HCEC 1CT (cell line): ENCODE data around the gene NDC1.
"Not testable (repeated sequence)": the region's sequence is repeated elsewhere in the genome, so short reads cannot be mapped to it uniquely, and the experiment has no call there.

Source experiments
- DNase-seq: peaks from one replicate; pipeline ENCODE4 v3.0.0-alpha.2; 2017

NDC1 gene

DNA sequence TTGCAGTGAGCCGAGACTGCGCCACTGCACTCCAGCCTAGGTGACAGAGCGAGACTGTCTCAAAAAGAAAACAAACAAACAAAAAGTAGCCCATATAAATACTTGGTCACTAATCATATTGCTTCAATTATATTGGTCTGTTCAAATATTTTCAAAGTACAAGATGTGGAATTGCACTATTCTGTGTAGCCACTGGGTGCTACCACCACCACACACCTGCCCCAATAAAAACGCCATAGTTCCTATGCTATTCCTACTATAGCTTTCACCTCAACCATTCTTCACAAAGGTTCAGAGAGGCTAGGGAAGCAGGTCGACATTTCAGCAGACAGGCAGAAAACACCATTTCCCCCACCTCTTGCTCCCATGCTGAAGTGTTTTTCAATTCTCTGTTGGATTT is 16.7 kb downstream of the NDC1 start:
- no peak for DNase-seq

DNA sequence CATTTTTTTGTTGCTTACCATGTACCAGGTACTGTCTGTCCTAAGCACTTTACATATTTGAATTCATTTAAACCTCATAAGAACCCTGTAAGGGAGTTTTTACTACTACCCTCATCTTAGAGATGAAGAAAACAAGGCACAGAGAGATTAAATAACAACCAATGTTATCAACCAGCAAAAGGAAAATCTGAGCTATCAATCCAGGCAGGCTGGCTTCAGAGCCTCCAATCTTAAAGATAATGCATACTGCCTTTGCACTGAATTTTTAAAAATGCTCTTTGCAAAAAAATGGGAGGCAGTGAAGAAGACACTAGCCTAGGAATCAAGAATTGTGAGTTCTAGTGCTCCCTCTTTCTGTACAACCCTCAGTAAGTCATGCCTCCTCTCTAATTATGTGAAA is 18.7 kb downstream of the NDC1 start:
- DNase-seq: no peak

- not testable (repeated sequence) for DNase-seq
Observed at GRCh38 chr1:53816584-53816983, 21.5 kb downstream of the NDC1 start.

DNA sequence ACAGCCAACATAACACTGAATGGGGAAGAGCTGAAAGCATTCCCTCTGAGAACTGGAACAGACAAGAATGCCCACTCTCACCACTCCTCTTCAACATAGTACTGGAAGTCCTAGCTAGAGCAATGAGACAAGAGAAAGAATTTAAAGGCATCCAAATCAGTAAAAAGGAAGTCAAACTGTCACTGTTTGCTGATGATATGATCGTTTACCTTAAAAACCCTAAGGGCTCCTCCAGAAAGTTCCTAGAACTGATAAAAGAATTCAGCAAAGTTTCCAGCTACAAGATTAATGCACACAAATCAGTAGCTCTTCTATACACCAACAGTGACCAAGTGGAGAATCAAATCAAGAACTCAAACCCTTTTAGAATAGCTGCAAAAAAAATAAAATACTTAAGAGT is 22.6 kb downstream of the NDC1 start:
- DNase-seq: not testable (repeated sequence)

- DNase-seq: no peak
Observed at GRCh38 chr1:53811414-53811851, 26.7 kb downstream of the NDC1 start.

- DNase-seq: no peak
Observed at GRCh38 chr1:53810497-53810896, 27.6 kb downstream of the NDC1 start.

DNA sequence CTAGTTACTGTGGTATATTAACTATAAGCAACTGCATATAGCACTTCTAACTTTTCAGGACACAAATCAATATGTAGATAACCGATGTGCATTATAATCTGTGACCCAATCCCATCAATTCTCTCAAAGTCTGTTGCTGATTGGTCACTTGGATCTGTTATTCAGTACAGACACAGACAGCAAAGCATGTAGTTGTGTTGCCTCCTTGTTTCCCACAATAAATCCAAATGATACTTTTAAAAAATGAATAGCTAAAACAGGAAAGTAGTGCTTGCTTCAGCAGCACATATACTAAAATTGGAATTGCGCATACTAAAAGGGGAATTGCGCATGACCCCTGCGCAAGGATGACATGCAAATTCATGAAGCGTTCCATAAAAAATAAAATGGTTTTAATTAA is 28.1 kb downstream of the NDC1 start:
- DNase-seq: no peak

- peak; percentile 84 for DNase-seq
Observed at GRCh38 chr1:53807916-53808315, 30.2 kb downstream of the NDC1 start.

- peak; percentile 54 for DNase-seq
Observed at GRCh38 chr1:53804791-53805505, 33.1 kb downstream of the NDC1 start.

DNA sequence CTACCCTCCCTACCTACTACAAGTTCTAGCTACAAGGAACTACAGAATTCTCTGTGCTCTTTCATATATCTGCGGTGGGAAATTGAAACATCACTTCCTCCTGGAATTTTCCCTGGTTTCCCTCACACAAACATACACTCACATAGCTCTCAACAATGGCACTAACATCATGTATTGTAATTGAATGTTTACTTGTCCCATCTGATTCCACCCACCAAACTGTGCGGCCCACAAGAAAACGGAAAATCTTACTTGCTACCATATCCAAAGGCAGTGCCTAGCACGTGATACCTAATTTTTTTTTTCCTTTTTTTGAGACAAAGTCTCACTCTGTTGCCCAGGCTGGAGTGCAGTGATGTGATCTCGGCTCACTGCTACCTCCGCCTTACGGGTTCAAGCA is 33.9 kb downstream of the NDC1 start:
- DNase-seq: no peak

GRCh38 chr1:53800621-53801020 is 37.5 kb downstream of the NDC1 start:
- no peak for DNase-seq

DNA sequence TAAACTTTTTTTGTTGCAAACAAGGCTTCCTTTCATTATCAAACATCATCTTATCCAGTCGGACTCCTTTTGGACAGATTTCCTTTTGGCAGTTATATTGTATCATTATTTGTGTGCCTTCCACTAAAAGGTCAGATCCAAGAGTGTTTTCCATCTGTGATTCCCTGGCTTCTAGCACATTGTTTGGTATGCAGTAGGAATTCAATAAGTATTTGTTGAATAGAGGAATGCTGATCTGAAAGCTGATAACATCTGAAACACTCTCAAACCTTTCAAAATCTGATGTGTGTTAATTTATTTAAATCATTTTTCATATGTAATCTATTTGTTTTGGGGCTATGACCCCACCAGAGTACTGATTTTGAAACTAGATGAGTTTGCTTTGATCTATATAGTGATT is 39.0 kb downstream of the NDC1 start:
- DNase-seq: no peak

DNA sequence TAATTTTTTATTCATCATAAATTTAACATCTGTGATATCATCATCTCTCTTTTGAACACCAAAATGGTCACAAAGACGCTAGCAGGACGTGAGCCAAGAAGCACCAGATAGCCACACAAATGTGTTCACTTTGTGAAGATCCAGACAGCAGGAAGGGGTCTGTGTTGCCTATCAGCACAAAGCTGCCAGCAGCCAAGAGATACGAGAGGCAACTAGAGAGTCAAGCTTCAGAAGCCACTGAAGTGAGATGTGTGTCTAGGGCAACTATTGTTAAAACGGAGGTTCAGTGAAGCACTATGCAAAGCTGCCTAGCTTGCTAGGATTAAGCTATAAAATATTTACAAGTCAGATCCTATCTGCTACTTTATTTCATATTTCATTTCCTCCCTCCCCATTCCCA is 45.3 kb downstream of the NDC1 start:
- no peak for DNase-seq

DNA sequence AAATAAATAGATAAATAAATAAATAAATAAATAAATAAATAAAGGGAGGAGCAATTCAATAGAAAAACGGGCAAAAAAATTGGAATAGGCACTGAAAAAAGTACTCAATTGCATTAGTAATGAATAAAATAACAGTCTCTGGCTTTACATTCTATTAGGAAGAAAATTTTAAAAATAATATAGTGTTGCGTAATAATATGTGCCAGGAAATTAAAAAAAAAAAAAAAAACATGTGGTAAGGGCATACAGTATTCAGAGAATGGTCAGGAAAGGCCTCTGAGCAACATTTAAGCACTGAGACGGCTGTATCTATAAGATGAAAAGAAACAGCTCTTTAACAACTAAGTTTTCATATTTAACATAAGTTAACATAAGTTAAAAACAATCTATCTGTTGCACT is 50.4 kb downstream of the NDC1 start:
- DNase-seq: no peak

GRCh38 chr1:53783056-53783455 is 55.0 kb downstream of the NDC1 start:
- DNase-seq: peak; percentile 24

GRCh38 chr1:53781654-53782053 is 56.4 kb downstream of the NDC1 start:
- peak; percentile 73 for DNase-seq

GRCh38 chr1:53777272-53777671 is 60.8 kb downstream of the NDC1 start:
- DNase-seq: no peak

- peak; percentile 80 for DNase-seq
Observed at GRCh38 chr1:53771648-53772047, 66.4 kb downstream of the NDC1 start.

DNA sequence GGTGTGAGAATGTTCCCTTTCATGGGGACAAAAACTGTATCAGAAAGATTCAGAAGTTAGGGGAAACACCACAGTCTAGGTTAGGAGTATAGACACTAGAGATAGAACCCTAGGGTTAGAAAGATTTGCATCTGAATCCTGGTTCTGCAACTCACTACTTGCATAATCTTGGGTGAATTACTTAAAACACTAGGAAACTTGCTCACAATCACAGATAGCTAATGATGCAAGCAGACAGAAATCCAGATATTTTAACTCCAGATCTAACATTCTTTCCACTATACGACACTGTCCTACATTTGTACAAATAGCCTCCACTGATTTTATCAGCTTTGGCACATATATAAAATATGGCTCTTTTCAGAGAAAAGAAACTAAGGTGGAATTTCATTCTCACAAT is 68.3 kb downstream of the NDC1 start:
- DNase-seq: no peak

GRCh38 chr1:53769184-53769583 is 68.9 kb downstream of the NDC1 start:
- no peak for DNase-seq

GRCh38 chr1:53766831-53767405 is 71.2 kb downstream of the NDC1 start:
- DNase-seq: peak; percentile 69

GRCh38 chr1:53766194-53766742 is 71.8 kb downstream of the NDC1 start:
- DNase-seq: no peak

- peak; percentile 76 for DNase-seq
Observed at GRCh38 chr1:53765657-53766056, 72.4 kb downstream of the NDC1 start.

DNA sequence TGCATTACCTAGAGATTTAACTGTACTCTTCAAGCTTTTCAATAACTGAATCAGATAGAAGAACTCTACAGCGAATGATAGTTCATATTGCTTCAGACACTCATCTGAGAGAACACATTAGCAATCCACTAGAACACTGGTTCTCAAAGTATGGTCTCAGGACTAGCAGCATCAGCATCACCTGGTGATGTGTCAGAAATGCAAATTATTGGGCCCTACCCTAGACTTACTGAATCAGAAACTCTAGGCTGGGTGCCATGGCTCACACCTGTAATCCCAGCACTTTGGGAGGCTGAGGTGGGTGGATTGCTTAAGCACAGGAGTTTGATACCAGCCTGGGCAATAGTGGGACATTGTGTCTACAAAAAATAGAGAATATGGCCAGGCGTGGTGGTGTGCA is 74.2 kb downstream of the NDC1 start:
- DNase-seq: no peak

DNA sequence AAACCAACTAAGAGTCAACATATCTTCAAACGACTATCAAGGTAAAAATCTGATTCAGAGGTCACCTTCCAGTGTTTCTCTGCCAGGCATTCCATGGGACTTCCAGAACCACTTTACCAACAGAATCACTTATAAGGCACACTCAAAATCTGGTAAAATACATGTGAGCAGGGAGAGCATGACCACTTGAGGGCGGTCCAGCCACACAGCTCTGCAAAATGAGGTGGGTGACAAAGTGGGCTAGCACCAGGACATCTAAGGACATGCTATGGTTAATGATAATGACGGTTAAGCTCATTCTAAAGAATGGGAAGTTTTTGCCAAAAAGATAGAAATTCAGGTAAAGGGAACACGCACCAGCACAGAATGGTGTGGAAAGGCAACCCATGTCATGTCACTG is 74.6 kb downstream of the NDC1 start:
- DNase-seq: no peak
